Measurements from ENCODE around the gene C1orf52. TPM values are rescaled to one million over a fixed set of nuclear protein-coding genes. Genes with fewer than 3 reads are reported as not detected.

The C1orf52 gene
- total and polyA plus RNA-seq, 9 of the 15 experiments (the other 6 are each of a cell fraction or from before 2014, with no cell fraction given) = 17.0 to 38.5 (median 33.0) TPM

GRCh38 chr1:85307987-85308832 is 48.7 kb upstream of the C1orf52 start (continued):
- TF ChIP-seq CTCF (IDR thresholded peaks at IDR 0.05 in 2 of 3, conservative IDR thresholded peaks at IDR 0.05 in 1 of 3; ENCODE audit: insufficient read depth in 2 of 3, low read depth in 1 of 3, low read length in 3 of 3) (peak; percentile 94 to 99 (median 99)), TAL1 (IDR thresholded peaks at IDR 0.05) (no peak), RAD21 (CRISPR knock-in tag; conservative IDR thresholded peaks at IDR 0.05 in 1 of 2, IDR thresholded peaks at IDR 0.05 in 1 of 2) (peak; percentile 90 to 94), ATF7 (IDR thresholded peaks at IDR 0.05) (peak; percentile 40; the same call in 1 of the 2 replicates), KLF16 (IDR thresholded peaks at IDR 0.05) (0 out of 2 replicates have a peak, but pooled peaks have one; percentile 46), CTCFL (IDR thresholded peaks at IDR 0.05; ENCODE audit: borderline replicate concordance, insufficient read depth, low read depth, low read length, poor library complexity, severe bottlenecking) (peak; percentile 17), CREM (IDR thresholded peaks at IDR 0.05; ENCODE audit: low read depth) (peak; percentile 41; the same call in 1 of the 2 replicates), TEAD4 (IDR thresholded peaks at IDR 0.05; ENCODE audit: low read length) (no peak), TEAD4 (CRISPR knock-in tag; IDR thresholded peaks at IDR 0.05; ENCODE audit: borderline replicate concordance) (no peak), L3MBTL2 (IDR thresholded peaks at IDR 0.05) (peak; percentile 43; the same call in 1 of the 2 replicates), SOX6 (IDR thresholded peaks at IDR 0.05) (0 out of 2 replicates have a peak, but pooled peaks have one; percentile 27)
